Astrocyte of the spinal cord (primary cell): ENCODE data around the gene FREM1.

Experiments used
- DNase-seq: peaks from one replicate; pipeline ENCODE4 v3.0.0; 2011; ENCODE audit warnings: low read depth, low spot score
- H3K4me3 ChIP-seq: 2 replicates; pipeline ENCODE4 v1.5.1; 2011; ENCODE audit warnings: low read depth, mild to moderate bottlenecking, low read length, moderate library complexity
- CTCF ChIP-seq: IDR thresholded peaks from 2 replicates; pipeline ENCODE4 v1.5.1; 2012; ENCODE audit warnings: low read depth, mild to moderate bottlenecking, low read length, inconsistent platforms
- in situ Hi-C: cut with HindIII; loops from 2 replicates; pipeline ENCODE4 v1.10.0; 2017; ENCODE audit warnings: low sequenced_read_pairs

The FREM1 gene

DNA sequence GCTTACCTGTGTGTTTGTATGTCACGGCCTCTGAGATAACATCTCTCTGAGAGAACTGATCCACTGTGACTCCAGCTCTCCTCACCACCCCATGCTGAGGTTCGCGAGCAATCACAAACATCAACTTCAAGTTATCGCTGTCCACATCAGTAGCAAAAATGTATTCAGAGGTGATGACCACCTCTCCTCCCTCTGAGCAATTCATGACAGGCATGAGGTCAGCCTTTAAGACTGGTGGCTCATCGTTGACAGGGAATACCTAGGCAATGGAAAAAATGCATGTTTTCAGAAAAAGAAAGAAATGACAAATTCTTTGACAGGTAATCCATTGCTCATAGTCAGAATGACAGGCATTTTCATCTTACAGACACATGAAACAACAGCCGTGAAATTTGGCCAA lies 97.4 kb downstream of the FREM1 start:
- no peak for DNase-seq
- no peak overlapping the region for H3K4me3 ChIP-seq
- TF ChIP-seq CTCF, result no peak
- in situ Hi-C loops, result no loop called here

- DNase-seq, result no peak
- in situ Hi-C loops, result no loop called here
- TF ChIP-seq CTCF, result no peak
- no peak overlapping the region for H3K4me3 ChIP-seq
These were observed 98.4 kb downstream of the FREM1 start for GRCh38 chr9:14811844-14812243.

DNA sequence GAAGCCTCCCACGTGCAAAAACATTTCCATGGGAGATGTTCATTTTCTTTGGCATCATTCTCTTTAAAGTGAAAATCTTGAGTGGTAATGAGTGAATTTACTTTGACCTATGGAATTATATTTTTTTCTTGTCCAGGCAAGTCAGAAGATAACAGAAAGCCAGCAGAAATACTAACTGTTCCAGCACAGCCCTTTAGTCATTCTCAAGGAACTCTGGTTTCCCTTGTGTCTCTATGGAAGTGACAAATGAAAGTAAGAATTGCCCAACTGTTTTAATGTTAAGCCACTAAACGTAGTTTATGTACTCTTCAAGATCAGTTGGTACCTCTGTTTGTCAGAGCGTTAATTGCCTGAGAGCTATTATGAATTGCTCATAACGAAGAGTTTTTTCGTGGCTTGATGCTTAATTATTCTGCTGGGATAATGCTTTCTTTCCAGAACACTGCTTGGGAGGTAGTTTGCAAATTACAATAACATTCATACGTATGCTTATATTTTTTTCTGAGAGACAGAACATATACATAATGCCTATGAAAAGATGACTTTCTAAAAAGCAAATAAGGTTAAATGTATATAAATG lies 103.2 kb downstream of the FREM1 start:
- DNase-seq, result peak; percentile 10
- in situ Hi-C loops, result no loop called here
- no peak for TF ChIP-seq CTCF
- H3K4me3 ChIP-seq, result no peak overlapping the region

- no peak overlapping the region for H3K4me3 ChIP-seq
- in situ Hi-C loops, result no loop called here
- TF ChIP-seq CTCF, result no peak
These were observed 111.2 kb downstream of the FREM1 start for GRCh38 chr9:14799030-14799429.

DNA sequence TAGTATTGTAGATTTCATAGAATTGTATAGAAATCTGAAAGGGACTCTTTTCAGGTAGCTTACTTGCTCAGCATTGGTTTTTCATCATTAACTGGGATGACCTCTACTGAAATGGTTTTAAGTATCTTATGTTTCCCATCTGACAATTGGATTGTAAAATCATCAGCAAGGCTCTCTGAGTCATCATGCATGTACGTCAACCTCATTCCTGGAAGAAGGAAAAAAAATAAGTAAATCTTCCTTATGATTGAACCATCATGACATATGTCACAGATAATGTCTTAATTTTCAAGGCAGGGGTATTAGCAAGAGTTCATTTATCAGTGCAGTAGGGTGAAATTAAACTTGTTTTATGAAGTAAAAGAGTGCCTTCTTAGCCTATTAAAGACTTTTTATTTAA lies 112.8 kb downstream of the FREM1 start:
- in situ Hi-C loops, result no loop called here
- no peak for TF ChIP-seq CTCF
- H3K4me3 ChIP-seq, result no peak overlapping the region
- DNase-seq, result no peak

More at GRCh38 chr9:14799030-14799429, 111.2 kb downstream of the FREM1 start:
- DNase-seq, result no peak

DNA sequence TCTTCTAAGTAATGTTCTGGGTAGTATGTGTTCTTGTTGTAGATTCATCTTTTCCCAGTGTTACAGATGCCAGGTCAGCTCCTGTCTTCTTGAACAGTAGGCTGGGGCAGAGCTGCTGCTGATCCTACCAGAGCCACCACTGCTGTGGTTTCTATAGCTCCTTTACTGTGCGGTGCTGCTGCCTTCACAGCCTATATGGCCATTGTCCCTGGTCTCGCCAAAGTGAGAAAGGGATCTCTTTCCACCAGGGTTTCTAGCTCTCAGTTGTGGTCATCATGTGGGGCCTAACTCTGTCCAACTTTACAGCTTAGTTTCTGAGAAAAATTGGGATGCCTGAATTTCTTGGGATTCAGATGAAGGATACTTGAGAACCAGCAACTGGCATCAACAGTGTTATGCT lies 116.8 kb downstream of the FREM1 start:
- TF ChIP-seq CTCF, result no peak
- no peak for DNase-seq
- no peak overlapping the region for H3K4me3 ChIP-seq
- in situ Hi-C loops, result no loop called here

DNA sequence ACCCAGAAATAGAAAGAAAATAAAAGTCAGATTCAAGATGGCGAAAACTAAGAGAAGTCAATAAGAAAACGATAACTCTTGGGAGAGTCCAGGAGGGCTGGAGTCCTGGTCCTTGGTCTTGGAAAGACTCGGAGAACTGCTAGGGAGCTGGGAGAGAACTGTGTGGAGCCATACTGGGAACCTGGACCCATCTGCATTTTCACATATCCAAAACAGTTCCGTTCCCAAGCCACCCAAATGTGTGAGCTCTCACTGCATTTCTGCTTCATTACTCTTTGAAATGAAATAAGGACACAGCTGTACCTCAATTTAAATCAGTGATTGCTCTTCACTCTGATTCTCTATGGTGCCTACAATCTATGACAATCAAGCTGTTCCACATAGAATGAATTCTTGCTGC lies 119.6 kb downstream of the FREM1 start:
- DNase-seq, result no peak
- no peak for TF ChIP-seq CTCF
- in situ Hi-C loops, result no loop called here
- H3K4me3 ChIP-seq, result no peak overlapping the region
